A673 (cell line): ENCODE measurements around the gene OTULINL. TPM values are rescaled to one million over a fixed set of nuclear protein-coding genes. Genes with fewer than 3 reads are reported as not detected.

ENCODE experiments used
- BruUV-seq: library from RNA; stranded (reverse); fragments of 400-500 nt; replicated peaks from 2 replicates; lab custom pipeline; 2021; lab: Mats Ljungman, UMichigan
- CTCF ChIA-PET: fragments of 300-600 bp; sonication (Branson Sonifier 250); formaldehyde crosslinking; loops from one replicate; lab custom pipeline; 2022; ENCODE audit warnings: antibody characterized with exemption; lab: Charles Lee
- POLR2A ChIA-PET: fragments of 300-600 bp; sonication (Branson Sonifier 250); formaldehyde crosslinking; loops from one replicate; lab custom pipeline; 2022; ENCODE audit warnings: antibody characterized with exemption; ENCODE audit not compliant: low non-redundant PET; lab: Charles Lee
- DNase-seq: peaks from one replicate; pipeline ENCODE4 v3.0.0-alpha.2; 2015; ENCODE audit warnings: low spot score
- H3K27ac ChIP-seq: fragments of 200-600 bp; sonication (generic); 2 replicates; pipeline ENCODE4 v1.5.1; 2016; ENCODE audit warnings: mixed run types, low read depth, mild to moderate bottlenecking, mixed read lengths, antibody characterized with exemption, low read length; ENCODE audit not compliant: poor library complexity, severe bottlenecking
- H3K27me3 ChIP-seq: fragments of 200-600 bp; sonication (generic); replicated peaks from 2 replicates; pipeline ENCODE4 v1.6.1; 2017; ENCODE audit warnings: mixed run types, low read depth, mild to moderate bottlenecking, mixed read lengths, antibody characterized with exemption, low read length; ENCODE audit not compliant: insufficient read depth, poor library complexity
- H3K36me3 ChIP-seq: fragments of 200-600 bp; sonication (generic); 2 replicates; pipeline ENCODE4 v1.6.1; 2016; ENCODE audit warnings: mixed run types, mild to moderate bottlenecking, mixed read lengths, antibody characterized with exemption, low read length; ENCODE audit not compliant: insufficient read depth, poor library complexity, severe bottlenecking
- H3K4me1 ChIP-seq: fragments of 200-600 bp; sonication (generic); 2 replicates; pipeline ENCODE4 v1.6.1; 2017; ENCODE audit warnings: mixed run types, mild to moderate bottlenecking, mixed read lengths, antibody characterized with exemption, low read length; ENCODE audit not compliant: insufficient read depth, poor library complexity, severe bottlenecking
- H3K4me3 ChIP-seq: fragments of 200-600 bp; sonication (generic); 2 replicates; pipeline ENCODE4 v1.5.1; 2016; ENCODE audit warnings: low read depth, mixed run types, mild to moderate bottlenecking, mixed read lengths, low read length; ENCODE audit not compliant: poor library complexity, severe bottlenecking
- H3K9me3 ChIP-seq: fragments of 200-600 bp; sonication (generic); 2 replicates; pipeline ENCODE4 v1.6.1; 2016; ENCODE audit warnings: mixed run types, low read depth, mild to moderate bottlenecking, mixed read lengths, antibody characterized with exemption, low read length; ENCODE audit not compliant: poor library complexity, severe bottlenecking
- EZH2 ChIP-seq: fragments of 200-600 bp; sonication (generic); IDR thresholded peaks from 2 replicates; pipeline ENCODE4 v1.6.1; 2017; ENCODE audit warnings: borderline replicate concordance, low read depth, mild to moderate bottlenecking, mixed read lengths, antibody characterized with exemption, low read length; ENCODE audit not compliant: poor library complexity, severe bottlenecking
- intact Hi-C: fragments of 100-400 bp; cut with micrococcal nuclease; formaldehyde crosslinking; loops from one replicate; pipeline ENCODE4 v1.10.0; 2022; ENCODE audit not compliant: unreplicated experiment
- total RNA-seq: library from RNA; stranded (reverse); gene quantifications from 2 replicates; pipeline ENCODE4 v1.2.3, GENCODE V29; 2021
- TF ChIP-seq, protein P1 (sequence below): fragments of 300-800, 200-600 bp; sonication (generic); conservative IDR thresholded peaks from 2 replicates; pipeline ENCODE4 v1.5.1; 2017; ENCODE audit warnings: low read depth, mild to moderate bottlenecking, antibody characterized with exemption, low read length, moderate library complexity, mixed read lengths

OTULINL gene
- total RNA-seq, 1 experiment from 2014 or later: 0.13 TPM

DNA sequence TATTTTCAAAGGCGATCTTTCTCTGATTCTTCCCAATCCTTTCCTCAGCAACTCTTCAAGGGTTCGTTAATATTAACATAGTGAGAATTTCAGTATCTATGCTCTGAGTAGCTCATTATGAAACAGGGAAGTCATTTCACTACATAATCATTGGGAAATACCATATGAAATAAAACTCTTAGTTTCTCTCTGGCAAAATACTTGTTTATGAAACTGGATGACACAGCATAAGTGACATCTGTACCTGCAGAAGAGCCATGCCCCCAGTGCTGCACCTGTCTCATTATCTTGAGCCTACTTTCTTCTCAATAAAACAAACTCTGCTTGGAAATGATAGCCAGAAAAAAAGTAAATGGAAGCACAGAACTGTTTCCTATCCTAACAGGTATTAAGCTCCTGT is 49.1 kb downstream of the OTULINL start:
- H3K9me3 ChIP-seq: no peaks in the 10 kb centered on the region
- POLR2A ChIA-PET: no interaction called here
- no peak overlapping the region for H3K4me3 ChIP-seq
- no peak for DNase-seq
- CTCF ChIA-PET: no interaction called here
- intact Hi-C loops: no loop called here
- H3K4me1 ChIP-seq: no peaks in the 10 kb centered on the region
- H3K27ac ChIP-seq: no peak overlapping the region
- no peaks in the 10 kb centered on the region for H3K36me3 ChIP-seq
- peaks cover 9% of the 10 kb centered on the region for H3K27me3 ChIP-seq
- BruUV-seq: no TSS peak
- TF ChIP-seq, protein P1, sequence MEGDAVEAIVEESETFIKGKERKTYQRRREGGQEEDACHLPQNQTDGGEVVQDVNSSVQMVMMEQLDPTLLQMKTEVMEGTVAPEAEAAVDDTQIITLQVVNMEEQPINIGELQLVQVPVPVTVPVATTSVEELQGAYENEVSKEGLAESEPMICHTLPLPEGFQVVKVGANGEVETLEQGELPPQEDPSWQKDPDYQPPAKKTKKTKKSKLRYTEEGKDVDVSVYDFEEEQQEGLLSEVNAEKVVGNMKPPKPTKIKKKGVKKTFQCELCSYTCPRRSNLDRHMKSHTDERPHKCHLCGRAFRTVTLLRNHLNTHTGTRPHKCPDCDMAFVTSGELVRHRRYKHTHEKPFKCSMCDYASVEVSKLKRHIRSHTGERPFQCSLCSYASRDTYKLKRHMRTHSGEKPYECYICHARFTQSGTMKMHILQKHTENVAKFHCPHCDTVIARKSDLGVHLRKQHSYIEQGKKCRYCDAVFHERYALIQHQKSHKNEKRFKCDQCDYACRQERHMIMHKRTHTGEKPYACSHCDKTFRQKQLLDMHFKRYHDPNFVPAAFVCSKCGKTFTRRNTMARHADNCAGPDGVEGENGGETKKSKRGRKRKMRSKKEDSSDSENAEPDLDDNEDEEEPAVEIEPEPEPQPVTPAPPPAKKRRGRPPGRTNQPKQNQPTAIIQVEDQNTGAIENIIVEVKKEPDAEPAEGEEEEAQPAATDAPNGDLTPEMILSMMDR: no peak
- TF ChIP-seq EZH2: no peak

DNA sequence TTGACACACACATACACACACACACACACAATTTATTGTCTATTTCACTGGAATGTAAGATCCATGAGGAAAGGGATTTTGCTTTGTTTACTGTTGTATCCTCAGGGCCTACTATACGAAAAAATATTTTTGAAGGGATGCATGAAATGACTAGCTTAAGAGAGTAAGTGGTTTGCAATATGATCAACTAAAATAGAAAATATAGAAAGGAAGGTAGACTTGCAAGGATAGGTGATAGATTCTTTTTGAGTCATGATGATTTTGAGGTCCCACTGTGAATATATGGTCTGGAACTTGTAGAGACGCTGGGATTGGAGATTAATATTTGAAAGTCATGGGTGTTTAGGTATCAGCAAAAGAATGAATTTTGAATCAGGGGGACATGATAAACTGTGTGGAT is 54.1 kb downstream of the OTULINL start:
- CTCF ChIA-PET: no interaction called here
- BruUV-seq: no TSS peak
- TF ChIP-seq EZH2: no peak
- TF ChIP-seq, protein P1: no peak
- DNase-seq: no peak
- no peaks in the 10 kb centered on the region for H3K4me1 ChIP-seq
- intact Hi-C loops: no loop called here
- no peaks in the 10 kb centered on the region for H3K36me3 ChIP-seq
- no peak overlapping the region for H3K4me3 ChIP-seq
- POLR2A ChIA-PET: no interaction called here
- no peak overlapping the region for H3K27ac ChIP-seq
- H3K27me3 ChIP-seq: peaks cover 26% of the 10 kb centered on the region
- no peaks in the 10 kb centered on the region for H3K9me3 ChIP-seq

DNA sequence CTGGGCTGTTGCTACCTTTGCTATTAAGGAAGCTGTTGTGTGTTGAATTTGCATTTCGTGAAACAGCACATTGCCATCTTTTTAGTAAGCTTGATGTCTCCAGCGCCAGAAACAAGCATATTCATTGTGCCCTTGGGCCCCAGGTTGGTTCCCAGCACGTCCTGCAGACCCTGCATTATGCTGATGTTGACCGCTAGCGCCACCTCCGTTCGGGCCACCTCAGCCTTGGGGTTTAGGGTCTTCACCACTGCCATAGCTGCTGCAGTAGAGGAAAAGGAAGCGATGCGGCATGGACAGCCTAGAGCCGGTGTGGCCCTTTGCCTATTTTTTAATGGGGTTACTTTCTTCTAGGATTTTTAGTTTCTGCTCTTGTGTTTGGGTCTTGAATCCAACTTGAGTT is 59.2 kb downstream of the OTULINL start:
- intact Hi-C loops: loop anchor here (10.0 kb wide), 1 partner anchor 366 kb away; no protein-coding TSS in a partner anchor
- H3K4me3 ChIP-seq: no peak overlapping the region
- TF ChIP-seq, protein P1: no peak
- TF ChIP-seq EZH2: no peak
- no peak for DNase-seq
- no peak overlapping the region for H3K27ac ChIP-seq
- no peaks in the 10 kb centered on the region for H3K36me3 ChIP-seq
- BruUV-seq: no TSS peak
- H3K27me3 ChIP-seq: peaks cover 35% of the 10 kb centered on the region
- no peaks in the 10 kb centered on the region for H3K4me1 ChIP-seq
- no peaks in the 10 kb centered on the region for H3K9me3 ChIP-seq
- ChIA-PET POLR2A (no interaction called here), CTCF (no interaction called here)
